MG63 (cell line): Measurements from ENCODE around the gene JPT2. TPM values are rescaled to one million over a fixed set of nuclear protein-coding genes. Genes with fewer than 3 reads are reported as not detected.

Experiments
- DNase-seq: peaks from one replicate; pipeline ENCODE4 v3.0.0-alpha.2; 2020
- H3K27me3 ChIP-seq: fragments of 250-450 bp; sonication (Bioruptor Pico); 2 replicates; pipeline ENCODE4 v1.5.1; 2020; ENCODE audit warnings: mild to moderate bottlenecking, moderate library complexity
- H3K36me3 ChIP-seq: fragments of 250-450 bp; sonication (Bioruptor Pico); 2 replicates; pipeline ENCODE4 v1.5.1; 2020; ENCODE audit warnings: mild to moderate bottlenecking, moderate library complexity
- H3K4me3 ChIP-seq: fragments of 250-450 bp; sonication (Bioruptor Pico); 2 replicates; pipeline ENCODE4 v1.5.1; 2020; ENCODE audit warnings: mild to moderate bottlenecking, moderate library complexity
- H3K9me3 ChIP-seq: fragments of 250-450 bp; sonication (Bioruptor Pico); 2 replicates; pipeline ENCODE4 v1.5.1; 2020; ENCODE audit warnings: mild to moderate bottlenecking, moderate library complexity
- total RNA-seq: library from RNA; depleted of rRNA; stranded (reverse); fragments of >200 nt; shearing (Covaris generic); gene quantifications from 2 replicates; pipeline ENCODE4 v1.2.3, GENCODE V29; 2014; ENCODE audit warnings: low replicate concordance; rRNA removed

JPT2 gene, protein sequence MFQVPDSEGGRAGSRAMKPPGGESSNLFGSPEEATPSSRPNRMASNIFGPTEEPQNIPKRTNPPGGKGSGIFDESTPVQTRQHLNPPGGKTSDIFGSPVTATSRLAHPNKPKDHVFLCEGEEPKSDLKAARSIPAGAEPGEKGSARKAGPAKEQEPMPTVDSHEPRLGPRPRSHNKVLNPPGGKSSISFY
- 94.3 and 129 TPM in 2 replicates for total RNA-seq

DNA sequence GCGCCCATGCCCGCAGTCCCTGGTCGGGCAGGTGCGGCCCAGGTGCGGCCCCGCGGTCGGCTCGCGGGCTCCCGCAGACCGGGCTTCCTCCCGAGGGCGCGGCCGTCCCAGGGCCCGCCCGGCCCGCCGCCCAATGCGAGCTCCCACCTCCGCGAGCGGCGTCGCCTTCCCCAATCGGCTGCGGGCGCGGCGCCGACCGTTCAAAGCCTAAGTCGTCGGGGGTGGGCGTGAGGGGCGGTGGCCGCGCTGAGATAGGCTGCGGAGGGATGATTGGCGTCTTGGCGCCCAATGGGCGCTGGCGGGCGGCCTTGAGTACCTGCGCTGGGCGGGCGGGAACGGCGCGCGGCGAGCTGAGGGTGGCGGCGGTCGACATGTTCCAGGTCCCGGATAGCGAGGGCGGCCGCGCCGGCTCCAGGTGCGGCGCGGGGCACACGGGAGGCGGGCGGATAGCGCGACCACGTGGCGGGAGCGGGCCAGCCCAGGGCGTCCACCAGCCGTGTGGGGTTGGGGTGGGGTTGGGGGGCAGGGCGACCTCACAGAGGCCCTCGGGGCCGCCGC is at the start of gene JPT2:
TSS of gene JPT2 (plus strand) at position 338 of the 558 bp plus-strand sequence. CDS start at position 372, 34 bp downstream.
- Histone ChIP-seq H3K9me3 (no peaks in the 10 kb centered on the region), H3K4me3 (peak within 1 kb of the TSS; percentile 93), H3K36me3 (peaks cover 68% of the 10 kb centered on the region), H3K27me3 (no peaks in the 10 kb centered on the region)
- DNase-seq: peak; percentile 99

DNA sequence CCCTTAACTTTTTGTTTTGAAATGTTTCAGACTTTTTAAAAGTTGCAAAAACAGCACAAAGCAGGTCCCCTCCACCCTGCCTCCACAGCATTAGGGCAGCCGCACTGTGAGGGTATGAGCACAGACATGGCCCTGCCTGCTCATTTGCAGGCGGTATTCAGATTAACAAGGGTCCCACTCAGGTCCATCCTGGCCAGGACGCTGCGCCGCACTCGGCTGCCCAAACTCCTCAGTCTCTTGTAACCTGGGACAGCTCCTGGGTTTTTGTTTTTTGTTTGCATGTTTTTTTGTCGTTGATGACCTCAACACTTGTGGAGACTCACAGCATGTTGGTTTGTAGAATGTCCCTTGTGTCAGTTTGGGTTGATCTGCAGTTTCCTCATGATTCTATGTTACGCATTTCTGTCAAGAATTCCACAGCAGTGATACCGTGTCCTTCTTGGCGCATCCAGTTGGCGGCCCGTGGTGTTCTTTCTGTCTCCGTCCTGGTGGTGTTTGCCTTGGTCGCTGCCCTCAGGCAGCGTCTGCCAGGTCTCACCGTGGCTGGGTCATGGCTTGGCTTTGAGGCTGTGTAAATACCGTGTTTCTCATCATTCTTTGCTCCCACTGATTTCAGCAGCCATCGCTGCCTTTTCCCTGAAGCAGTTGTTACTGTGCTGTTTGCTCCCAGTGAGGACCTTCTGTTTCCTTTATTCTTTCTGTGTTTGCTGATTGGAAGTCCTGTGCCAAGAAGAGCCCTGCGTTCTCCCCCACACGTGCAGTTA is 47.4 kb upstream of the JPT2 start:
- Histone ChIP-seq H3K9me3 (no peaks in the 10 kb centered on the region), H3K27me3 (no peaks in the 10 kb centered on the region), H3K36me3 (peaks cover 52% of the 10 kb centered on the region), H3K4me3 (no peak overlapping the region)
- DNase-seq: no peak

DNA sequence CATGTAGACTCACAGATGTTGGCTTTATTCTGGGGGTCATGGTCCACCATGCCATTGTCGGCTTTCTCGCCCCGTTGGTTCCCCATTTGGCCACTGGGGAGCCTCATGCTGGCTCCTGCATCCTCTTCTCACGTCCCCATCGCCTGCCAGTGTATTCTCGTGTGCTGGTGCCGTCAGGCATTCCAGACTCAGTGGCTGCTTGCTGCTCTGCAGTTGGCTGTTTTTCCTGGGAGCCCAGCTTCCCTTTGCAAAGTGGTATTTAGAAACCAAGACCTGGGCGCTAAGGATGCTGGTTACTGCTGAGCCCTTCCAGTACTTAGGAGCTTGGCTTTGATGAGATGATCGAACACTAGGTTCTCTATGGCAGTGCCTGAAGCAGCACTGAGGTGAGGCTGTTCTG is 46.8 kb upstream of the JPT2 start:
- no peak for DNase-seq
- Histone ChIP-seq H3K27me3 (no peaks in the 10 kb centered on the region), H3K36me3 (peaks cover 47% of the 10 kb centered on the region)

DNA sequence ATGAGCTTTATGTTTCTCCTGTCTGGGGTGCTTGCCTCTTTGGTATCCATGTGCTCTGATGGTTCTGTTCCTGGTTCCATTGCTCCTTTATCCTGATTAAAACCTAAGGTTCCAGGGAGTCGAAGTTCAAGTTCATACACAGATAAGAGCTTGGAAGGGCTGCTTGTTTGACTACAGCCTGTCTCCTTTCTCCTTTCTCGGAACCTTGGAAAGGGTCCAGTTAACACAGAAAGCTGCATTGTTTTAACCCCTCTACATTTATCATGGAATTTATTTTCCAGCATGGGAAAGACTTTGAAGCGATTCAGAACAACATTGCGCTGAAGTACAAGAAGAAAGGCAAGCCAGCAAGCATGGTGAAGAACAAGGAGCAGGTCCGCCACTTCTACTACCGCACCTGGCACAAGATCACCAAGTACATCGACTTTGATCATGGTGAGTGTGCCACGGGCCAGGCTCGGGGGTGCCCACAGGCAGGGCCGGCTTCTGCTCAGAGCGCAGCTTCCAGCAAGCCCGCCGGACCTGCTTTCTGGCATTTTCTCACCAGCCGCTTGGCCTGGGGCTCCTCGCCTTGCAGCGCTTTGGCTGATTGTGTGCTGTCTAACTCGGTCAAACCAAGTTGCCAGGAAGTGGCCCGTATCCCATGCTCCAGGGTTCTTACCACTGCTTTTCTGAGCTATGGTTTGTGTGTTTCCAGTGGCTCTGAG is 46.0 kb upstream of the JPT2 start:
- Histone ChIP-seq H3K4me3 (no peak overlapping the region), H3K27me3 (no peaks in the 10 kb centered on the region), H3K9me3 (no peaks in the 10 kb centered on the region), H3K36me3 (peaks cover 41% of the 10 kb centered on the region)
- no peak for DNase-seq

More for the DNA sequence above, 46.8 kb upstream of the JPT2 start:
- Histone ChIP-seq H3K4me3 (no peak overlapping the region), H3K9me3 (no peaks in the 10 kb centered on the region)

DNA sequence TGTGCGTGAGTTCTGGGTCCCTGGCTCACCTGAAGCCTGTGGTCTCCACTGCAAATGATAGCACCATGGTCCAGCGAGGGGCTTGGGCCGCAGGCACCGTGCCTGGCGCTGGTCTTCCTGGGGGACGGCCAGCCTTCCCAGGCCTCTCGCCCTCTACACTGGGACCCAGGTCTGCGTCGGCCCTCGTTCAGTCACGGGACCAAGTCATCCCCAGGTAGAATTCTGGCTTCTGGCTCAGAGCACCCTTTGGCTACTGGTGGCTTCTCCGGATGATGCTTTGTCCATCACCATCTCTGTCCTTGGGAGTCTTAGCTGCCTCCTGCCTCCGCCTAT is 45.5 kb upstream of the JPT2 start:
- Histone ChIP-seq H3K27me3 (no peaks in the 10 kb centered on the region), H3K4me3 (no peak overlapping the region), H3K36me3 (peaks cover 37% of the 10 kb centered on the region), H3K9me3 (no peaks in the 10 kb centered on the region)
- no peak for DNase-seq

DNA sequence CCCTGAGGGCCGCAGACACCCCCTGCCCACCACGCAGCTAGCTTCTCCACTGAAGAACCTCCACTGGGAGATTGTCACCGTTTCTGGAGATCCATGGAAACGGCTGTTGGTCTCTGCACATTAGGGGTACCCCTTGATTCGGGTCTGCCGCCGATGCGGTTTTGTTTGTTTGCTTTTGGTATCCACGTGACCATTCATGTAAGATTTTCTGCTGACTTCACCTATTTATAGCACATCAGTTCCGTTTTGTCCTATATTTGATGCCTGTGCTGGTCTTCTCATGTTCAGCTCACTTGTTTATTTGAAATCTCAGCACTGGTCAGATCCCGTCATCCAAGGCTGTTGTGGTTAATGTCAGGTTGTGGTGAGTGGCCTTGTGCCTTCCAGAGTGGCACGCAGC is 44.8 kb upstream of the JPT2 start:
- Histone ChIP-seq H3K9me3 (no peaks in the 10 kb centered on the region), H3K4me3 (no peak overlapping the region), H3K27me3 (no peaks in the 10 kb centered on the region), H3K36me3 (peaks cover 41% of the 10 kb centered on the region)
- DNase-seq: no peak

DNA sequence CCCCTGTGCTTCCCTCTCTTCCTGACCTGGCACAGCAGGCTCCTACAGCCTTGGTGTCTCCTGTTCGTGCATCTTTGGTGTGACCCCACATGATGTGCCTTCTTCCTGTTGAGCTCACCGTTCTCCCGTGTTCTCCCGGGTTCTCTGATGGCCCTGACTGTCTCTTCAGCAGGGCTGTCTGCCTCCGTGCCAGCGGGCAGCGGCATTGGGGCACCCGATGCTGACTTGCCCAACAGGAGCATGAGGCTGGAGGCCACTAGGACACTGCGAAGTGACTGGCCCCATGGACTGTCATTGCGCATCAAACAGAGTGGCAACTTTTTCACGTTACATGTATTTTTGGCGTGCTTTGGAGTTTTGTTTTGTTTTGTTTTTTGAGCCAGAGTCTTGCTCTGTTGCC is 43.5 kb upstream of the JPT2 start:
- no peak for DNase-seq
- no peaks in the 10 kb centered on the region for H3K27me3 ChIP-seq
- H3K36me3 ChIP-seq: peaks cover 43% of the 10 kb centered on the region
- H3K9me3 ChIP-seq: no peaks in the 10 kb centered on the region
- H3K4me3 ChIP-seq: no peak overlapping the region

DNA sequence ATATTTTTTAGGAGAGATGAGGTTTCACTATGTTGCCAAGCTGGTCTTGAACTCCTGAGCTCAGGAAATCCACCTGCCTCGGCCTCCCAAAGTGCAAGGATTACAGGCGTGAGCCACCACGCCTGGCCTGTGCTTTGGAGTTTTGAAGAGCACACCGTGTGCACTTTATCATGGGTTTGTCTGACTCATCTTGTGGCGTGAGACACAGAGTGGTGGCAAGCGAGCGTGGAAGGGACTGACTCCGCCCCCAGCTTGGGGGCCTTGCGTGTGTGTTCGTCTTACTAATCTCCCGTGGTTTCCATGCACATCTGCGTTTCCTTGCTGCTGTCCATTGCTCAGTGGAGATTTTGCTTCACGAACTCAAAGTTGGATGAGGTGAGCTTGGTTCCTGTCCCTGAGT is 43.0 kb upstream of the JPT2 start:
- no peak for DNase-seq
- Histone ChIP-seq H3K9me3 (no peaks in the 10 kb centered on the region), H3K4me3 (no peak overlapping the region), H3K36me3 (peaks cover 44% of the 10 kb centered on the region), H3K27me3 (no peaks in the 10 kb centered on the region)

DNA sequence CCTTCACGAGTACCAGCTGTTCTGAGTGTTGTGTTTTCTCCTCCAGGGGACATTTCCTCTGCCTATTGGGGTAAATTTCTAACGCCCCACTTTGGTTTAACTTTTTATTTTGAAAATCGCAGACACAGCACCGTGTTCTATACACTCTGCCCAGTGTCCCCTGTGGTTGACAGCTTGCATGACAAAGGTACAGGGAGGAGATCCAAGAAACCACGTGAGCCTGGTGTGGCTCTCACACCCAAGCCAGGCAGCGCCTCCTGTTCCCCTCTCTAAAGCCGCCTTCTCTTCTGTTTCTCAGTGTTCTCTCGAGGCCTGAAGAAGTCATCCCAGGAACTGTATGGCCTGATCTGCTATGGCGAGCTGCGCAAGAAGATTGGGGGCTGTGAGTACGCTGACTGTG is 40.6 kb upstream of the JPT2 start:
- Histone ChIP-seq H3K4me3 (no peak overlapping the region), H3K9me3 (no peaks in the 10 kb centered on the region), H3K27me3 (no peaks in the 10 kb centered on the region), H3K36me3 (peaks cover 54% of the 10 kb centered on the region)
- DNase-seq: no peak

DNA sequence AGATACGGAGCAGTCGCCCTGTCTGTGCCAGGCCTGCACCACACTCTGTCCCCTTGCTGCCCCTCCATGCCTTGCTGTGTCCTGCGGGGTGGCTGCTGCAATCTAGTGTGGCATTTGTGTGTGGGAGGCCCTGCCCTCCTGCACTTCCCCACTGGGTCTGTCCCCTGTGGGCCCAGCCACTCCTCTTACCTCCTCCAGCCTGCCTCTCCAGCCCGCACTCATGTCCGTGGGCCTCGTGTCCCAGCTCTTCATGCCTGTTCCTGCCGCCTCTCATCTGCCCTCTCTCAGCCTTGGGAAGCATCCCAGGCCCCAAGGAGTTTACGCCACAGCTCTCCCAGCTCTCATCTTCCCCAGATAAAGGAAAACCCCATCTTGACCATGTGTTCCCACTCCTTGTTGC is 39.3 kb upstream of the JPT2 start:
- no peak overlapping the region for H3K4me3 ChIP-seq
- H3K9me3 ChIP-seq: no peaks in the 10 kb centered on the region
- DNase-seq: no peak
- peaks cover 48% of the 10 kb centered on the region for H3K36me3 ChIP-seq
- no peaks in the 10 kb centered on the region for H3K27me3 ChIP-seq

DNA sequence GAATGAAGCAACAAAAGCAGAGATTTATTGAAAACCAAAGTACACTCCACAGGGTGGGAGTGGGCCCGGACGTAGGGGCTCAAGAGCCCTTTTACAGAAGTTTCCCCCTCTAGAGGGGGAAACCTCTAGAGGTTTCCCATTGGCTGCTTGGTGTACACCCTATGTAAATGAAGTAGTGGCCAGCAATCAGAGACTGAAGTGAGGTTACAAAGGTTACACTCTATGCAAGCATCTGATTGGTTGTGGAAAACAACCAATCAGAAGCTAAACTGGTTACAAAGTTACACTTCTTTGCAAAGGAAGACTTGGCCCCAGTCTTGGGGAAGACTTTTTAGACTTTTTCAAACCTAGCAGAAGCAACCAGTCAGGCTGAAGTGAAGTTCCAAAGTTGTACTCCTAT is 38.8 kb upstream of the JPT2 start:
- no peaks in the 10 kb centered on the region for H3K9me3 ChIP-seq
- peaks cover 47% of the 10 kb centered on the region for H3K36me3 ChIP-seq
- H3K4me3 ChIP-seq: no peak overlapping the region
- no peaks in the 10 kb centered on the region for H3K27me3 ChIP-seq
- DNase-seq: no peak

DNA sequence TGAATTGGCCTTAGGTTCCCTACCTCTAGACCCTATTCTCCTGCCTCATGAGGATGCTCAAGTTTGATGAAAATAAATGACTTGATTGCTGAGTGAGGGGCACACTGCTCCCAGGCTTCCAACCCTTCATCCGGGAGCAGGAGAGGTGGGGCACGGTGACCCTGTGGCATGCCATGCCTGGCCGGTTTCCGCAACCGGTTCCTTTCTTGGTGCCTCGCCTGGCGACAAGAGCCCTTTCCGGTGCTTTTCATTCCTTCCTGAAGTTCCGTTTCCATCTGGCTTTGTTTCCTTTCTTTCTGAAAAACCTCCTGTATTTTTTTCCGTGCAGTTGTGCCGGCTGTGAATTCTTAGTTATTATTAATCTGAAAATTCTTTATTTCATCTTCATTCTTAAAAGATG is 38.2 kb upstream of the JPT2 start:
- Histone ChIP-seq H3K9me3 (no peaks in the 10 kb centered on the region), H3K27me3 (no peaks in the 10 kb centered on the region), H3K36me3 (peaks cover 47% of the 10 kb centered on the region), H3K4me3 (no peak overlapping the region)
- DNase-seq: no peak

DNA sequence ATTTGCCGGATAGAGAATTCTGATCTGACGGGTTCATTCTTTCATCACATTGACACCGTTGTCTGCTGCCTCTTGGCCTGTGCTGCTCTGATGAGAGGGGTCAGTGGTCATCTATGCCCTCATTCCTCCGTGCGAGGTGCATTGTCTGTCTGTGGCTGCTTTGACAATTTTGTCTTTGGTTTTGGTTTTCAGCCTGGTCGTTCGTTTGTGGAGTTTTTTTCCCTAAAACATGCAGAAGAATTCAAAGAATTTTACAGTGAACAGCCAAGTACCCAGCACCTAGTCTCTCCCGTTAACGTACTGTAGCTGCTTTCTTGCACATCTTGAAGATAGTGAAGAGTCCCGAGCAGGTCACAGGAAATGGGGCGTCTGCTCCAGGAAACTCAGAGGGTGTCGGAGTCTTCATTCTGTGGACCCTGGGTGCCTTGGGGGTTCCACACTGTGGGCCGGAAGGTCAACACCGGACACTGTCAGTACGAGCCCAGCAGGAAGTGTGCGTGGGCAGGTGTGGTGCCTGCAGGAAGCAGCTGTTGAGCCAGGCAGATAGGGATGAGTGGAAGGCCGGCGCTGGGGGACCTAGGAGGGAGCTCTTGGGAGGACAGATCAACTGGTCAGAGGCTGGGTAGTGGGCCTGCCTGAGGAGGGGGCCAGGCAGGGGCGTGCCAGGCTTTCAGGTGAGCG is 37.7 kb upstream of the JPT2 start:
- peaks cover 51% of the 10 kb centered on the region for H3K36me3 ChIP-seq
- no peaks in the 10 kb centered on the region for H3K27me3 ChIP-seq
- no peaks in the 10 kb centered on the region for H3K9me3 ChIP-seq
- no peak overlapping the region for H3K4me3 ChIP-seq
- no peak for DNase-seq

DNA sequence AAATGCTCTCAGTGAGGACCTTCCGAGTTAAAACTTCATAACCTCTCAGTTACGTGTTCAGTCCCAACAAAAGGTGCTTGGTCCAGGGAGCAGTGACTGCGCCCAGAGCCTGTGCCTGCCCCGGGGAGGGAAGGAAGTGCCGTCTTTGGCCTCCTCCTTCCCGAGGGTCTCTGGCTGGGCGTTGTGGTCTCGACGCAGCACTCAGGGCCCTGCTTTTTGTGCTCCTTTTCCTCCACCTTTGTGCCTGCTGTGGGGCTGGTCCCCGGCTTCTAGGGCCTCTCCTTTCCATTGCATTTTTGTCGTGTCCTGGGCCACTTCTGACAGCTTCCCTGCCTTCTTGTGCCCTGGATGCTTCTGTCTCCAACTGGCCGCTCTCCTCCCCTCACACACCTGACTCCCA is 36.8 kb upstream of the JPT2 start:
- peaks cover 57% of the 10 kb centered on the region for H3K36me3 ChIP-seq
- no peaks in the 10 kb centered on the region for H3K9me3 ChIP-seq
- no peak for DNase-seq
- H3K27me3 ChIP-seq: no peaks in the 10 kb centered on the region
- H3K4me3 ChIP-seq: no peak overlapping the region

DNA sequence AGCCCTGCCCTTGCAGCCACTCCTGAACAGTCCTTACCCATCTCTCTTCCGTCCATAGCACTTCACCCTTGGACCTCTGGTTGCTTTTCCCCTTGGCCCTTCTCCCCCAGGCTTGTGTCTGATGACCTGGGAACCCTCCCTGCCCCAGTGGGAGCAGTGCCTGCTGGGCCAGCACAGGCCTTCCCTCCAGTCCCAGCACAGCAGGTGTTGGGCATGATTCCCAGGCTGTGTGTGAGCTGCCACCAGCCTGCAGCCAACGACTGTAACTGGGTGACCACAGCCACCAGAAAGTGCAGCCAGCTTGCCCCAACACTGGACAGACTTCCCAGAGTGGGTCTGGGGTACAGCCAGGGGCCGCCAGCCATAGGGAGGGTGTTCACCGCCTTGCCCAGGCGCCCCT is 35.9 kb upstream of the JPT2 start:
- Histone ChIP-seq H3K36me3 (peaks cover 60% of the 10 kb centered on the region), H3K9me3 (no peaks in the 10 kb centered on the region), H3K4me3 (no peak overlapping the region), H3K27me3 (no peaks in the 10 kb centered on the region)
- peak; percentile 71 for DNase-seq

DNA sequence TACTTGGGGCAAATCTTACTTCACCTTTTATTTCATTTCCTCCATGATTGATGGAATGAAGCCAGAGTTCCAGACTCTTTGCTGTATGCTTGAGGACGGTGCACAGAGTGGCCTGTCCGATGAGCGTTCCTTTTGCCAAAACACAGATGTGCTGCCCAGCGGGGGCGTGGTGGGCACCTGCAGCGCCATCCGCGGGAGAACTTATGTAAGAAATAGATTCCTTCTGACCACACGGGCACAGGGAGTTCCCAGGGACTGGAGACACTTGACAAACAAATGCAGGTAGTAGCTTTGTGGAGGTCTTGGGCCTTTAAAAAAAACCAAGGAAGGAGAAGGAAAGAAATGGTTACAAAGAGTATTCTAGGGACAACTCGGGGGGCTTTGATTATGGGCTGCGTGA is 35.3 kb upstream of the JPT2 start:
- H3K36me3 ChIP-seq: peaks cover 61% of the 10 kb centered on the region
- H3K9me3 ChIP-seq: no peaks in the 10 kb centered on the region
- no peak for DNase-seq

DNA sequence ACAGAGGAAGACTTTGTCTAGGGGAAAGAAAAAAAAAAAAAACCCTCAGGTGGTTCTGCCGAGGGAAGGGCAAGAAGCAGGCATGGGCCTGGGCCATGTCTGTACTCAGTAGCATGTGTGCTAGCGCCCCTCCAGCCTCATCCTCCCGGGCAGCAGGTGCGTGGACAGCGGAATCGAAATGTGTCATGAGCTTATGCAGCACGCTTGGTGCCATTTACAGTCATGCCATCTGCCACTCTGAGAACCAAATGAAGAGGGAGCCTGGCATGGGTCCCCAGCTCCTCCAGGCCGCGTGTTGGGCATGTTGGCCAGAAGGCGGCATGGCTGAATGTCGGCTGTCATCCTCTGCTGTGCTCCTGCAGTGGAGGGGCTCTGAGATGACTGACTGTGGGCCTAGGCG is 34.6 kb upstream of the JPT2 start:
- peaks cover 56% of the 10 kb centered on the region for H3K36me3 ChIP-seq
- DNase-seq: no peak

More for the DNA sequence above, 35.3 kb upstream of the JPT2 start:
- Histone ChIP-seq H3K27me3 (no peaks in the 10 kb centered on the region), H3K4me3 (no peak overlapping the region)

More for the DNA sequence above, 34.6 kb upstream of the JPT2 start:
- H3K9me3 ChIP-seq: no peaks in the 10 kb centered on the region
- no peak overlapping the region for H3K4me3 ChIP-seq
- H3K27me3 ChIP-seq: no peaks in the 10 kb centered on the region
